OCI-LY7 (cell line): Measurements from ENCODE around the gene TTBK1. TPM values are rescaled to one million over a fixed set of nuclear protein-coding genes. Genes with fewer than 3 reads are reported as not detected.
A peak's percentile ranks its signal among the peaks of the same experiment; 100 is the strongest.

Experiments used
- BruUV-seq: library from RNA; stranded (reverse); fragments of 400-500 nt; replicated peaks from 2 replicates; lab custom pipeline; 2021; lab: Mats Ljungman, UMichigan
- CTCF ChIA-PET: fragments of 300-600 bp; sonication (Branson Sonifier 250); formaldehyde crosslinking; loops from one replicate; lab custom pipeline; 2022; ENCODE audit warnings: antibody characterized with exemption; ENCODE audit not compliant: unreplicated experiment; lab: Charles Lee
- POLR2A ChIA-PET: fragments of 300-600 bp; sonication (Branson Sonifier 250); formaldehyde crosslinking; loops from one replicate; lab custom pipeline; 2022; ENCODE audit warnings: antibody characterized with exemption; lab: Charles Lee
- DNase-seq: peaks from one replicate; pipeline ENCODE4 v3.0.0-alpha.2; 2015; ENCODE audit warnings: low spot score
- H2AFZ ChIP-seq: fragments of 200-600 bp; sonication (generic), shearing (Covaris generic); 2 replicates; pipeline ENCODE4 v1.6.1; 2014; ENCODE audit warnings: mild to moderate bottlenecking, antibody characterized with exemption, low read length, moderate library complexity
- H3K27ac ChIP-seq: fragments of 200-600 bp; sonication (generic); 2 replicates; pipeline ENCODE4 v1.5.1; 2014; ENCODE audit warnings: mixed run types, low read depth, mild to moderate bottlenecking, moderate library complexity, low read length, inconsistent platforms; ENCODE audit not compliant: poor library complexity, severe bottlenecking
- H3K36me3 ChIP-seq: fragments of 200-600 bp; sonication (generic); 2 replicates; pipeline ENCODE4 v1.6.1; 2014; ENCODE audit warnings: mild to moderate bottlenecking, antibody characterized with exemption, low read length, moderate library complexity, mixed read lengths; ENCODE audit not compliant: insufficient read depth
- H3K4me1 ChIP-seq: fragments of 200-600 bp; sonication (generic); 2 replicates; pipeline ENCODE4 v1.5.1; 2014; ENCODE audit warnings: mild to moderate bottlenecking, low read length; ENCODE audit not compliant: insufficient read depth, poor library complexity, severe bottlenecking
- H3K4me2 ChIP-seq: fragments of 200-600 bp; sonication (generic); 2 replicates; pipeline ENCODE4 v1.6.1; 2014; ENCODE audit warnings: mild to moderate bottlenecking, low read length
- H3K4me3 ChIP-seq: fragments of 200-600 bp; sonication (generic); 2 replicates; pipeline ENCODE4 v1.5.1; 2014; ENCODE audit warnings: mild to moderate bottlenecking, low read depth, low read length; ENCODE audit not compliant: poor library complexity, severe bottlenecking
- H3K79me2 ChIP-seq: fragments of 200-600 bp; sonication (generic); 2 replicates; pipeline ENCODE4 v1.6.1; 2016; ENCODE audit warnings: low read depth, mild to moderate bottlenecking, low read length, moderate library complexity, mixed read lengths; ENCODE audit not compliant: insufficient read depth
- H3K9me2 ChIP-seq: fragments of 200-600 bp; sonication (generic); 2 replicates; pipeline ENCODE4 v1.6.1; 2016; ENCODE audit warnings: mild to moderate bottlenecking, low read length, mixed read lengths; ENCODE audit not compliant: insufficient read depth
- H3K9me3 ChIP-seq: fragments of 200-600 bp; sonication (generic); 2 replicates; pipeline ENCODE4 v1.6.1; 2014; ENCODE audit warnings: mild to moderate bottlenecking, mixed run types, low read length, mixed read lengths
- H4K20me1 ChIP-seq: fragments of 200-600 bp; sonication (generic); 2 replicates; pipeline ENCODE4 v1.6.1; 2014; ENCODE audit warnings: mild to moderate bottlenecking, antibody characterized with exemption, low read length, moderate library complexity, mixed read lengths; ENCODE audit not compliant: insufficient read depth
- EZH2phosphoT487 ChIP-seq: fragments of 200-600 bp; sonication (generic); IDR thresholded peaks from 2 replicates; pipeline ENCODE4 v1.6.1; 2018; ENCODE audit warnings: low read depth, borderline replicate concordance, mild to moderate bottlenecking, mixed run types, antibody characterized with exemption, low read length, moderate library complexity, mixed read lengths
- intact Hi-C: fragments of 100-400 bp; cut with micrococcal nuclease; formaldehyde crosslinking; loops from one replicate; pipeline ENCODE4 v1.10.0; 2022; ENCODE audit not compliant: unreplicated experiment
- total RNA-seq, 2 experiments: library from RNA; depleted of rRNA in 1 of 2; stranded (reverse); fragments of >200 nt in 1 of 2; shearing (Covaris generic) in 1 of 2; gene quantifications; 2 replicates each; pipeline ENCODE4 v1.2.3, GENCODE V29; 2014 to 2022
- TF ChIP-seq, protein P1 (sequence below): fragments of 200-600 bp; sonication (generic); conservative IDR thresholded peaks from 2 replicates; pipeline ENCODE4 v1.5.1; 2014; ENCODE audit warnings: mild to moderate bottlenecking, antibody characterized with exemption, low read length, moderate library complexity, mixed read lengths

TTBK1 gene
- total RNA-seq, 2 experiments from 2014 or later: 0.35 to 1.7 TPM

GRCh38 chr6:43229803-43230620, 13.3 kb upstream of the TTBK1 start:
- no peaks in the 10 kb centered on the region; the same call in 1 of the 2 replicates for H3K79me2 ChIP-seq
- ChIA-PET POLR2A (interaction anchor here (0.5 to 2.7 kb wide), 5 partner anchors 8 to 192 kb away, joined by 3 to 7 read pairs (median 4); no protein-coding TSS in a partner anchor), CTCF (interaction anchor here (0.5 to 3.3 kb wide), 4 partner anchors 16 to 52 kb away, joined by 3 to 12 read pairs (median 4); no protein-coding TSS in a partner anchor)
- H3K4me3 ChIP-seq: no peak overlapping the region
- no peaks in the 10 kb centered on the region for H4K20me1 ChIP-seq
- peak overlapping the region; percentile 74 for H3K4me2 ChIP-seq
- H3K9me2 ChIP-seq: no peaks in the 10 kb centered on the region
- no TSS peak for BruUV-seq
- peaks cover 9% of the 10 kb centered on the region for H3K36me3 ChIP-seq
- intact Hi-C loops: no loop called here
- H3K9me3 ChIP-seq: no peaks in the 10 kb centered on the region
- no peak for DNase-seq
- H3K4me1 ChIP-seq: peaks cover 29% of the 10 kb centered on the region
- peak overlapping the region; percentile 93; the same call in 1 of the 2 replicates for H2AFZ ChIP-seq
- TF ChIP-seq EZH2phosphoT487: no peak
- TF ChIP-seq, protein P1, sequence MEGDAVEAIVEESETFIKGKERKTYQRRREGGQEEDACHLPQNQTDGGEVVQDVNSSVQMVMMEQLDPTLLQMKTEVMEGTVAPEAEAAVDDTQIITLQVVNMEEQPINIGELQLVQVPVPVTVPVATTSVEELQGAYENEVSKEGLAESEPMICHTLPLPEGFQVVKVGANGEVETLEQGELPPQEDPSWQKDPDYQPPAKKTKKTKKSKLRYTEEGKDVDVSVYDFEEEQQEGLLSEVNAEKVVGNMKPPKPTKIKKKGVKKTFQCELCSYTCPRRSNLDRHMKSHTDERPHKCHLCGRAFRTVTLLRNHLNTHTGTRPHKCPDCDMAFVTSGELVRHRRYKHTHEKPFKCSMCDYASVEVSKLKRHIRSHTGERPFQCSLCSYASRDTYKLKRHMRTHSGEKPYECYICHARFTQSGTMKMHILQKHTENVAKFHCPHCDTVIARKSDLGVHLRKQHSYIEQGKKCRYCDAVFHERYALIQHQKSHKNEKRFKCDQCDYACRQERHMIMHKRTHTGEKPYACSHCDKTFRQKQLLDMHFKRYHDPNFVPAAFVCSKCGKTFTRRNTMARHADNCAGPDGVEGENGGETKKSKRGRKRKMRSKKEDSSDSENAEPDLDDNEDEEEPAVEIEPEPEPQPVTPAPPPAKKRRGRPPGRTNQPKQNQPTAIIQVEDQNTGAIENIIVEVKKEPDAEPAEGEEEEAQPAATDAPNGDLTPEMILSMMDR: no peak
- H3K27ac ChIP-seq: no peak overlapping the region

DNA sequence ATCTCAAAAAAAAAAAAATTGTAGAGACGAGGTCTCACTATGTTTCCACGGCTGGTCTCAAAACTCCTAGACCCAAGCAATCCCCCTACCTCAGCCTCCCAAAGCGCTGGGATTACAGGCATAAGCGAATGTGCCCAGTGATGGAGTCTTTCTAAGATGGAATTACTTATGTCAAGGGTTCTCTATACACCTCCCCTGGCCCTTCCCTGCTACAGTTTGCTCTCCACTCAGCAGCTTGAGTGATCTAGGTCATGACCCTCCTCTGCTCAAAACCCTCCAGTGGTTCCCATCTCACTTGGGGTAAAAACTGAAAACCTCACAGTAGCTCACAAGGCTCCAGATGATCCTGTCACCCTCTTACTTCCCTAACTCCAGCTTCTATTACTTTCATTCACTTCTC, 12.2 kb upstream of the TTBK1 start:
- CTCF ChIA-PET: interaction anchor here (3.3 kb wide), 1 partner anchor 15 kb away, joined by 12 read pairs; no protein-coding TSS in a partner anchor
- POLR2A ChIA-PET: interaction anchor here (0.6 kb wide), 1 partner anchor 167 kb away, joined by 4 read pairs; no protein-coding TSS in a partner anchor

More for the DNA sequence above, 12.2 kb upstream of the TTBK1 start:
- intact Hi-C loops: no loop called here
- Histone ChIP-seq H2AFZ (no peak overlapping the region), H3K79me2 (no peaks in the 10 kb centered on the region; the same call in 1 of the 2 replicates), H3K4me1 (peaks cover 19% of the 10 kb centered on the region), H3K4me3 (no peak overlapping the region), H4K20me1 (no peaks in the 10 kb centered on the region), H3K4me2 (no peak overlapping the region), H3K27ac (no peak overlapping the region), H3K9me2 (no peaks in the 10 kb centered on the region), H3K36me3 (no peaks in the 10 kb centered on the region; the same call in 1 of the 2 replicates), H3K9me3 (no peaks in the 10 kb centered on the region)
- BruUV-seq: no TSS peak
- DNase-seq: no peak
- TF ChIP-seq, protein P1: no peak
- no peak for TF ChIP-seq EZH2phosphoT487
